Measurements from ENCODE around the gene ASB16.

The ASB16 gene

GRCh38 chr17:44191369-44191768 is 20.9 kb downstream of the ASB16 start:
- DNase-seq: no peak

DNA sequence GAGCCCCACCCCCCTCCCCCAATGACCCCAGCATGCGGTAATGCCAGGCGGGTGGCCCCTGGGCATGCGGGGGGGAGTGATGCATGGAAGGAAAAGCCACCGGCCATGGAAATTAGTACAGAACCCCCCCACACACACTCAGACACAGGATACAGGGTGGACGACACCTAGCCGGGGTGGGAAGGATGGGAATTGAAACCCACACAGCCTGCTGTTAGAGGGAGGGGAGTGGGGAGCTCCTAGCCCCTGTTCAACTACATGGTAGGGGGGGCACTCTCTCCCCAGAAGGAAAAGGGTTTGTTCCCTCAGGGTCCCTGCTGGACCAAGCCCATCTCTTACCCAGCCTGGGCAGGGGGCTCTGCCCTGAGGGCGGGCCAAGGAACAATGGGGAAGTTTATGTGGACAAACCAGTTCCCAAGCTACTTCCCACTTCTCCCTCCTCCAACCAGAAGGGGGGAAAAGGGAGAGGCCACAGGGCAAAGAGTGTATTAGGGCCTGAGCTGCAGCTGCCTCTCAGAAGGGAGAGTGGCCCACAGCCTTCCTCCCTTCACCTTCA is 21.5 kb downstream of the ASB16 start:
- no peak for DNase-seq

- no peak for DNase-seq
Observed at GRCh38 chr17:44192750-44193149, 22.2 kb downstream of the ASB16 start.

DNA sequence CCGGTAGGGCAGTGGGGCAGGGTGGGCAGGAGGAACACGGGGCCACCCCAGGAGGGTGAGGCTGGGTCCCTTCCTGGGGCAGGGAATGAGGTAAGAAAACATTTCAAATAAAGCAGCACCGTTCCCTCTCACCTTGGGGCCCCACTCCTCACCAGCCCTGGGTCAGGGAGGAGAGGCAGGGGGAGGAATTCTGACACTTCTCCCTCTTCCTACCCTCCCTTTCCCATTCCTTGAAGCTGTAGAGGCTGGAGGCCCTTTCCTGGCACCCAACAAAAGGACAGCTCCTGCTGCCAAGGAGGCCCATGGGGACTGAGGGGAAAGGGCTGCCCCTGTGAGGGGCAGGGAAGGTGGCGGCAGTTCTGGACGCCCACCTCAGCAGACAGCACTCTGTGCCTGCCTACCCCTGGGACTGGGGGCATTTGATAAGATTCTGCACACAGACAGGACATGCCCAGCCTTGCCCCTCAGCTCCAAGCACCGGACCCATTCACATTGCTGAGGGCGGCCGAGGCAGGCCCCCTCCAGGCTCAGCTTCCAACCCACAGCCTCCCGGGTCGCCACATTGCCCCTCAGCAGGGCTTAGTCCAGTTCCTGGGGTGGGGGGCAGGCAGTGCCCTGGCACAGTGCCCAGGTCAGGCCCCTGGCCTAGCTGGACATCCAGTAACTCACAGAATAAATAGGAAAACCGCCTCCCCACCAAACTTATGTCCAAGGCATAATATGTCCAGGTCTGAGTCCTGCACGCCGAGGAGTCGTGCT is 23.0 kb downstream of the ASB16 start:
- DNase-seq: no peak

- no peak for DNase-seq
Observed at GRCh38 chr17:44197107-44197506, 26.6 kb downstream of the ASB16 start.

GRCh38 chr17:44197980-44198720 is 27.6 kb downstream of the ASB16 start:
- DNase-seq: peak in 1 of 4 experiments; percentile 34

- DNase-seq: peak in 2 of 4 experiments; percentile 33 to 63
Observed at GRCh38 chr17:44198721-44199552, 28.4 kb downstream of the ASB16 start.

DNA sequence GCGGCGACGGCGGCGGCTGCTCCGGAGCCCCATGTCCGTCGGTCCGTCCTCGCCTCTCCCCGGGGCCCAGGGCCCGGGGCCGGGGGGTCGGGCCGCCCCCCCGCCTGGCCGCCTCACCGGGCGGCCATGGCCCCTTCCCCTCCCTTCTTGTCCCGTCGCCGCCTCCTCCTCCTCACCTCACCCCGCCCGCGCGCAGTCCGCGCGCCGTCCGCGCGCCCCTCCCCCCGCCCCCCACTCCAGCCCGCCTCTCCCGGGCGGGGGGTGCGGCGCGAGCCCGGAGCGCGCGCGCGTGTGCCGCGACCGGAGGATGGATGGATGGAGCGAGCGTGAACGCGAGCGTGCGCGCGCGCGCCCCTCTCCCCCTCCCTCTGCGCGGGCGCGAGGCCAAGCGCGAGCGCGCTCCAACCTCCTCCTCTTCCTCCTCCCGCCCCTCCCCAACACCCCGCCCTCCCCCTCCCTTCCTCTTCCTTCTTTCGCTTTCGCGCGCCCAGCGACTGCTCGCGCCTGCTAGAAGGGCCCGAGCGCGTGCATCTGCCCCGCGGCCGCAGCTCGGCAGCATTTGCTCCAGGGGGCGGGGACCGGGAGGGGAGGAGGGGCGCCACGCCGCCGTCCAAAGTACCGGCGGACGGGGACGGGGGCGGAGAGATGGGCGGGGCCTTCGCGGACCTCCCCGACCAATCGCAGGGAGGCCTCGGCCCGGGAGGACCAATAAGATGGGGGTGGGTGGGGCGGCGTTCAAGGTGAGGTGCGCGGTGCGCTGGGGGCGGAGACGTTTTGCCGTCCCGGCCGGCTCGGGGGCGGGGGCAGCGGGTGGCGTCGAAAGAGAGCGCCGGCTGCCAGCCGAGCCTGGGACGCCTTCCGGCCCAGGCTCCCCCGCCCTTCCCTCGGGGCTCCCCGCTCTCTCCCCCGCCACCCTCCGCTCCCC is 29.3 kb downstream of the ASB16 start, which contains the start of gene ATXN7L3:
ATXN7L3 (minus strand) TSS at position 332 of the 925 bp plus-strand sequence. CDS start 1,814 bp downstream, outside the sequence.
- peak; percentile 94 to 100 (median 98) for DNase-seq

- no peak for DNase-seq
Observed at GRCh38 chr17:44200478-44201155, 30.1 kb downstream of the ASB16 start.

DNA sequence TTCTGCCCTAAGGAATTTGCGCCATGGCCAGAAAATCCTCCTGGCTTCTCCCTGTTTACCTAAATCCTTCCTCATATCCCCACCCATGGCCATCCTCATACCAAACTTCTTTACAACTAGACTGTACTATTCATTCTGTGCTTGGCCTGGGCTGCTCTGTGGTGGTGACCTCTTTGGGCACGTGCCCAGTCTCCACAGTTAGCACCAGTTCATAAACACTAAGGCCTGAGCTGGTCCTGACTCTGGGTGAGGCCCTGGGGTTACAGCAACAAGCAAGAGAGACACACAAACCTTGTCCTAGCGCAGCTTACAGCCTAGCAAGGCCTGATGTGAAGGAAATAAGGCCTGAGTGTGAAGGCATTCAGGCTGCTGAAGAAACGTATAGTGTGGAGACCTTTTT is 32.3 kb downstream of the ASB16 start:
- DNase-seq: no peak

- DNase-seq: peak in 1 of 4 experiments; percentile 16
Observed at GRCh38 chr17:44203731-44204440, 33.4 kb downstream of the ASB16 start.

- no peak for DNase-seq
Observed at GRCh38 chr17:44204441-44204882, 34.0 kb downstream of the ASB16 start.

DNA sequence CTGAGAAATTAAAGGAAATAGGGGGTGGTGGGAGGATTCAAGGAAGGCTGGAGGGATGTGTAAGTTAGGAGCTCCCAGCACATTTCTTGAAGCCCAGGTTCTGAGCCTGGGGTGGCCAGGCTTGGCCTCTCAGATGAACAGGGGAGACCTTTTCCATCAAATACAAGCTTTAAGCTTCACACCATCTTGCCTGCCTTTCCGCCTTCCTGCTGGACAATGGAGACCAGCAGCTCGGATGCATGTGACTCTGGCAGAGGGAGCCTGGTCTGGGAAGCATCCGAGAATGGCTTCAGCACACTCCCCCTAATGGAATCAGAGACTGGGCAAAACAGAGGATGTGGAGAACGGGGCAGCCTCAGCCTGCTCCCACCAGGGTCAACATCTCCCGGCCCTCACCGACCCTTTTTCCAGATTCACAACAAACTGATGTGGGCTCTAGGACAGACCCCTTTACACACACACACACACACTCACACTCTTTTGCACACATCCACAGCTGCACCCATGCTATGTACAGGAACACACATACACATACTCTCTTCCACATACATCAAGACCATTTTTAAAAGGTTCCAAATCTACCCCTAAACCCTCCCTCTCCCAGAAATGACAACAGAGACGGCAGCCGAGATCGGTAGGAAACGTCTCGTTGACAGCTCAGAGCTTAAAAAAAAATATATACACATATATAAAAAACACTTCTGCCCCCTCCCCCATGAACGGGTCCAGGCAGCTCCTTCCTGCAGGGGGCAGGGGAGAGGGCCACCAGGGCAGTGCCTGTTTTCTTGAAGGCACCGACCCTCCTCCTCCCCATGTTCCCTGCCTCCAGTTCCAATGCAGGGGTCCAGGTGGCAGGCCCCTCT is 35.7 kb downstream of the ASB16 start:
- no peak for DNase-seq

- no peak for DNase-seq
Observed at GRCh38 chr17:44206825-44207155, 36.3 kb downstream of the ASB16 start.

DNA sequence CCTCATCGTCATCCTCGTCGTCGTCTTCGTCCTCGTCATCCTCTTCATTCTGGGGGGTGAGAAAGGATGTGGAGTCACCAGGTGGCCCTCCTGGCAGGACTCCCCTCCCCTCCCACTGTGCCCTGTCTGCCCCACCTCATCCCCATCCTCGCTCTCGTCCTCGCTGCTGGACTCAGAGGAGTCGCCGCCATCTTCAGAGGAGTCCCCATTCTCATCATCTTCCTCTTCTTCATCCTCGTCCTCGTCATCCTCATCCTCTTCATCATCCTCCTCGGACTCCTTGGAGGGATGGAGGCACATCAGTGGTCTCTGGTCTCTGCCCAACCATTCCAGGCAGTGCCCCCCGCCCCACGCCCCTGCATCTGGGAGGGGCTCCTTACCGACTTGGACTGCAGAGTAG is 36.8 kb downstream of the ASB16 start:
- no peak for DNase-seq

- DNase-seq: no peak
Observed at GRCh38 chr17:44207743-44208142, 37.2 kb downstream of the ASB16 start.

- DNase-seq: no peak
Observed at GRCh38 chr17:44209786-44210341, 39.4 kb downstream of the ASB16 start.

DNA sequence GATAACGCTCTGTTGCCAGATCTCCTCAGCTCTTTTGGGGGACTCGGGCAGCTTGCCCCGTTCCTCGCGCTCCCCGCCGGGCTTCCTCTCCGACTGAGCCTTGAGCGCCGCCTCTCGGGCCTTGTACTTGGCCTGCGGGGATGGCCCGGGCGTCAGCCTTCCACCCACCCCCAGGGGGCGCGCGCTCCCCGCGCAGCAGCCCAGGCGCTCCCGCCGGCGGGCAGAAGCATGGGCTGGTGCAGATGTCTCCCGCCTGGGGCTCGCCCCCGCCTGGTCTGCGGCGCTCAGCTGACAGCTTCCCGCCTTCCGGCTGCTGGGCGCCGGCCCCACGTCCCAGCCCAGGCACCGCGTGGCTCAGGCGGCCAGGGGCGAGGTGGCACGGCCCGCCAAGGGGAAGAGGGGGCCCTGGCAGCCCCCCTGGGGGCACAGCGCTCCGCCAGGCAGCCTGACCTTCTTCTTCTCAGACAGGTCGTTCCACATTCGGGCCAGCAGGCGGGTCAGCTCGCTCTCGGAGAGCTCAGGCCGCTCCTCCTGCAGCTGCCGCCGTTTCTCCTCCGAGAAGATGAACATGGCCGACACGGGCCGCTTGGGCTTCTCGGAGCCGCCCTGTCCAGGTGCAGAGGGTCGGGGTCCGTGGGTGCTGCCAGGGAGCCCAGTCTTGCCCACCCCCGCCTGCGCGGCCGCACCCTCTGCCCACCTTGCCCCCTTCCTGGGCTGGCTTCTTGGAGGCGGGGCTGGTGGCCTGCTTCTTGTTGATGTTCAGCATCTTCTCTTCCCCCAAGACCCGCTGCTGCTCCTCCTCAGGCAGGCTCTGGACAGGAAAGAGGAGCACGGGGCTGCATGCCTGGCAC is 40.1 kb downstream of the ASB16 start:
- DNase-seq: peak; percentile 76 to 93 (median 81)
